GM12878 (cell line): Measurements from ENCODE around the gene NHSL2. TPM values are rescaled to one million over a fixed set of nuclear protein-coding genes. Genes with fewer than 3 reads are reported as not detected.

Experiments used
- ATAC-seq: fragments of 200-7000 bp; cut with Tn5 transposase; 3 replicates; pipeline ENCODE4 v1.9.1; 2020; ENCODE audit warnings: mild to moderate bottlenecking, moderate library complexity
- BruUV-seq: library from RNA; stranded (reverse); fragments of 400-500 nt; replicated peaks from 2 replicates; lab custom pipeline; 2021; lab: Mats Ljungman, UMichigan
- CTCF ChIA-PET: fragments of 300-600 bp; sonication (Branson Sonifier 250); formaldehyde crosslinking; extraction: SDS; loops from one replicate; lab custom pipeline; 2021; ENCODE audit warnings: inconsistent platforms; lab: Yijun Ruan, JAX
- POLR2A ChIA-PET: fragments of 350-600 bp; formaldehyde crosslinking; extraction: SDS; loops from one replicate; lab custom pipeline; 2021; ENCODE audit warnings: inconsistent platforms; lab: Charles Lee
- RAD21 ChIA-PET: fragments of 300-600 bp; sonication (Branson Sonifier 250); formaldehyde crosslinking; loops from one replicate; lab custom pipeline; 2023; ENCODE audit warnings: antibody characterized with exemption; ENCODE audit not compliant: unreplicated experiment; lab: Charles Lee
- SMC1A ChIA-PET: fragments of 300-600 bp; sonication (Branson Sonifier 250); formaldehyde crosslinking; loops from one replicate; lab custom pipeline; 2023; ENCODE audit not compliant: unreplicated experiment, uncharacterized antibody; lab: Charles Lee
- DNase-seq: peaks from one replicate; pipeline ENCODE4 v3.0.0-alpha.2; 2011; ENCODE audit warnings: low read depth, low spot score
- FAIRE-seq: peaks from 3 replicates; lab custom pipeline; 2011; peaks lifted over from hg19 to GRCh38; lab: Jason Lieb, UNC
- H2AFZ ChIP-seq: 2 replicates; pipeline ENCODE4 v1.6.0; 2011; ENCODE audit warnings: low read depth, low read length, control low read depth; ENCODE audit not compliant: control insufficient read depth
- H3K27ac ChIP-seq: 2 replicates; pipeline ENCODE4 v1.5.1; 2011; ENCODE audit warnings: control low read depth; ENCODE audit not compliant: control insufficient read depth, insufficient read depth
- H3K27me3 ChIP-seq, 2 experiments: replicated peaks in 1 of 2; 2 replicates each; pipeline versions ENCODE4 v1.6.0 to v1.6.1; 2011; ENCODE audit warnings: low read length in 1 of 2; ENCODE audit not compliant: control insufficient read depth in 2 of 2, insufficient read depth in 2 of 2
- H3K36me3 ChIP-seq, 2 experiments: 2 replicates each; pipeline ENCODE4 v1.5.1; 2011; ENCODE audit warnings: low read length in 1 of 2; ENCODE audit not compliant: control insufficient read depth in 2 of 2, insufficient read depth in 2 of 2
- H3K4me1 ChIP-seq: 2 replicates; pipeline ENCODE4 v1.6.1; 2011; ENCODE audit warnings: mild to moderate bottlenecking, low read length, moderate library complexity, mixed read lengths; ENCODE audit not compliant: control insufficient read depth, insufficient read depth
- H3K4me2 ChIP-seq: 2 replicates; pipeline ENCODE4 v1.6.0; 2011; ENCODE audit warnings: control low read depth; ENCODE audit not compliant: control insufficient read depth, insufficient read depth
- H3K4me3 ChIP-seq: fragments of 200-600 bp; sonication (generic); 2 replicates; pipeline ENCODE4 v1.5.1; 2016
- H3K79me2 ChIP-seq: 2 replicates; pipeline ENCODE4 v1.6.0; 2011; ENCODE audit warnings: low read length; ENCODE audit not compliant: control insufficient read depth, insufficient read depth
- H3K9ac ChIP-seq: 2 replicates; pipeline ENCODE4 v1.8.0; 2011; ENCODE audit warnings: low read length, control low read depth, mixed read lengths; ENCODE audit not compliant: control insufficient read depth, insufficient read depth
- H3K9me3 ChIP-seq: replicated peaks from 3 replicates; pipeline ENCODE4 v1.5.1; 2011; ENCODE audit warnings: mild to moderate bottlenecking, low read length; ENCODE audit not compliant: control insufficient read depth, insufficient read depth
- H4K20me1 ChIP-seq: 2 replicates; pipeline ENCODE4 v1.6.0; 2011; ENCODE audit not compliant: control insufficient read depth, insufficient read depth
- BMI1 ChIP-seq: fragments of 450-650 bp; IDR thresholded peaks from 2 replicates; pipeline ENCODE4 v1.6.1; 2016; ENCODE audit warnings: mild to moderate bottlenecking, moderate library complexity, borderline replicate concordance
- GABPA ChIP-seq: IDR thresholded peaks from 2 replicates; pipeline ENCODE4 v1.6.1; 2014; ENCODE audit warnings: antibody characterized with exemption, low read depth, mild to moderate bottlenecking, inconsistent platforms
- MTA3 ChIP-seq: IDR thresholded peaks from 2 replicates; pipeline ENCODE4 v1.6.1; 2012; ENCODE audit warnings: low read length, inconsistent platforms, borderline replicate concordance
- POLR2AphosphoS5 ChIP-seq: IDR thresholded peaks from 2 replicates; pipeline ENCODE4 v1.6.1; 2011; ENCODE audit warnings: mild to moderate bottlenecking, low read length, inconsistent platforms
- RB1 ChIP-seq: fragments of 450-650 bp; formaldehyde crosslinking; IDR thresholded peaks from 2 replicates; pipeline ENCODE4 v1.6.1; 2017; ENCODE audit warnings: mild to moderate bottlenecking, borderline replicate concordance
- RELA ChIP-seq: fragments of 450-650 bp; IDR thresholded peaks from 2 replicates; pipeline ENCODE4 v1.8.0; 2014; ENCODE audit warnings: borderline replicate concordance; ENCODE audit not compliant: partially characterized antibody
- SPI1 ChIP-seq: IDR thresholded peaks from 2 replicates; pipeline ENCODE4 v1.6.1; 2011; ENCODE audit warnings: low read depth, mild to moderate bottlenecking, low read length, moderate library complexity, borderline replicate concordance; ENCODE audit not compliant: insufficient read depth
- WGBS: methylation state at CpG from one replicate; pipeline ENCODE4 v1.1.6; 2016; ENCODE audit warnings: low lambda C conversion rate; ENCODE audit not compliant: insufficient replicate concordance, insufficient coverage; ENCODE audit errors: missing lambda C conversion rate; 5-methylcytosine and 5-hydroxymethylcytosine counted together
- in situ Hi-C: fragments of 300-500 bp; cut with MboI; formaldehyde crosslinking; loops from 9 replicates; pipeline ENCODE4 v1.14.3; 2018; ENCODE audit warnings: mixed read lengths
- intact Hi-C: fragments of 100-400 bp; cut with micrococcal nuclease; formaldehyde crosslinking; loops from one replicate; pipeline ENCODE4 v1.14.2; 2022; ENCODE audit not compliant: unreplicated experiment
- polyA plus RNA-seq, 11 experiments: library from polyadenylated mRNA; depleted of rRNA in 4 of 11; unstranded in 6 of 11; stranded (reverse) in 5 of 11; fragments of >200 nt; fragmentation: Nextera tagmentation in 4 of 11; fragmentation: Illumina TruSeq in 1 of 11; extraction: Ambion mirVana in 4 of 11; extraction: Trizol in 1 of 11; gene quantifications; 1 replicate in 1 of 11; 2 replicates in 10 of 11; pipeline versions ENCODE4 v1.2.1 to v1.2.3, GENCODE V29; 2011 to 2016; ENCODE audit warnings: inconsistent platforms in 2 of 11, missing spikeins in 2 of 11, low read depth in 1 of 11
- total RNA-seq, 4 experiments: library from RNA; depleted of rRNA in 3 of 4; stranded (reverse); fragments of >200 nt in 3 of 4; fragmentation: Illumina TruSeq in 1 of 4; extraction: Trizol in 1 of 4; gene quantifications; 2 replicates each; pipeline versions ENCODE4 v1.2.1 to v1.2.3, GENCODE V29; 2013 to 2021

Gene NHSL2
- total and polyA plus RNA-seq, 10 of the 15 experiments (the other 5 are each of a cell fraction or from before 2014, with no cell fraction given): 0.05 to 0.53 (median 0.07) TPM; not detected in 2

DNA sequence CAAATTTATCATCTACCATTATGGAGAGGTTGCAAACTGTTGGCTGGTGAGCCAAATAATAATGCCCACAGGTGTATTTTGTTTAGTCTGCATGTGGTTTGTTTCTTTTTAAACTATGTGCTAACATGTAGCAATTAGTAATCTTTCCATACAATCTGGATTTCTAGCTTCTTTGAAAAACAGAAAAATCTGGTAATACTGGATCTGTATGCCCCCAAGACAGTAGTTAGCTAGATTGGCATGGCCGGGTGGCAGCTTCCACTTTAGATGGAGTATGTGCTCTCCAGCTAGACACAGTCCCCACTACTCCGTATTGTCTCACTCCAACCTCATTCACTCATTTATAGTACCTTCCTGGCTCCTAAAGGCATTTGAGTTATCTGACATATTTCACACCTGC is 91.3 kb downstream of the NHSL2 start:
- intact Hi-C loops: no loop called here
- H4K20me1 ChIP-seq: no peaks in the 10 kb centered on the region
- no peaks in the 10 kb centered on the region; a peak in 1 of 4 replicates for H3K27me3 ChIP-seq
- DNase-seq: no peak
- H3K9ac ChIP-seq: no peak overlapping the region
- no peak for ATAC-seq
- no TSS peak for BruUV-seq
- POLR2A ChIA-PET: no interaction called here
- 38% methylated on average over 2 of the region's 2 CpGs for WGBS
- no peak overlapping the region for H3K4me3 ChIP-seq
- RAD21 ChIA-PET: no interaction called here
- no peaks in the 10 kb centered on the region for H3K4me1 ChIP-seq
- no peaks in the 10 kb centered on the region for H3K79me2 ChIP-seq
- H3K4me2 ChIP-seq: no peak overlapping the region
- no peaks in the 10 kb centered on the region for H3K36me3 ChIP-seq
- H2AFZ ChIP-seq: no peak overlapping the region
- CTCF ChIA-PET: interaction anchor here (0.7 to 1.9 kb wide), 2 partner anchors 20 to 125 kb away, joined by 4 to 7 read pairs; no protein-coding TSS in a partner anchor
- TF ChIP-seq MTA3 (no peak), BMI1 (no peak), RB1 (no peak), GABPA (no peak), POLR2AphosphoS5 (no peak)
- TF ChIP-seq, all 136 proteins: peak for 0
- SMC1A ChIA-PET: interaction anchor here (1.1 kb wide), 1 partner anchor 124 kb away, joined by 3 read pairs; no protein-coding TSS in a partner anchor
- Histone ChIP-seq H3K27ac (no peak overlapping the region), H3K9me3 (no peaks in the 10 kb centered on the region)
- no peak for FAIRE-seq
- in situ Hi-C loops: no loop called here

DNA sequence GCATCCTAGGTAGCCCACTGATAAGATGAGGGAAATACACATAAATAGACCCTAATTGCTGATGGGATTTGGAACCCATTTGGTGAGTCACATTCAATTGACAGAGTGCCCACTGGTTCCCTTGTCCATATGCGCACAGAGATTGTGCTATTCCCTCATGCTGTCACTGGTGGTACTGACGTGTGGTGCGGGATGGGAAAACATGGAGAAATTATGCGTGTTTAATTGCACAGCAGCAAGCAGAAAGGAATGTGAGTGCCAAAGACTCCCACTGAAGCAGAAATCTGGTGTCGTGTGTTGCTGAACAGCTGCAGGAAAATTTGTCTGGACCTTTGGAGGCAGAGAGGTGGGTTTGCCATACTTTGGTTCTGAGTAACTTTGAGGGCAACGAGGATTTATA is 92.2 kb downstream of the NHSL2 start:
- DNase-seq (no peak), FAIRE-seq (no peak), ATAC-seq (no peak)
- intact Hi-C loops (no loop called here), in situ Hi-C loops (no loop called here)
- BruUV-seq: no TSS peak
- no peaks in the 10 kb centered on the region for H3K9me3 ChIP-seq
- no peak overlapping the region for H3K27ac ChIP-seq
- no peak overlapping the region for H2AFZ ChIP-seq
- H3K79me2 ChIP-seq: no peaks in the 10 kb centered on the region
- WGBS: 44% methylated on average over 6 of the region's 6 CpGs
- H3K4me2 ChIP-seq: no peak overlapping the region
- H3K4me1 ChIP-seq: no peaks in the 10 kb centered on the region
- H3K27me3 ChIP-seq: no peaks in the 10 kb centered on the region; a peak in 1 of 4 replicates
- TF ChIP-seq RELA (no peak), SPI1 (no peak)
- H3K4me3 ChIP-seq: no peak overlapping the region
- ChIA-PET RAD21 (no interaction called here), SMC1A (no interaction called here), POLR2A (no interaction called here), CTCF (interaction anchor here (1.9 kb wide), 1 partner anchor 124 kb away, joined by 7 read pairs; no protein-coding TSS in a partner anchor)
- H3K36me3 ChIP-seq: no peaks in the 10 kb centered on the region
- H3K9ac ChIP-seq: no peak overlapping the region
- H4K20me1 ChIP-seq: no peaks in the 10 kb centered on the region
